EL (cell line): ENCODE data around the gene MEDAG.

Experiments
- DNase-seq: peaks from one replicate; pipeline ENCODE4 v3.0.0-alpha.2; 2016

The MEDAG gene

GRCh38 chr13:30966101-30966500, 60.0 kb downstream of the MEDAG start:
- DNase-seq: no peak

GRCh38 chr13:30968846-30969245, 62.8 kb downstream of the MEDAG start:
- DNase-seq: no peak

GRCh38 chr13:30971575-30971974, 65.5 kb downstream of the MEDAG start:
- no peak for DNase-seq

GRCh38 chr13:30972888-30973377, 66.9 kb downstream of the MEDAG start:
- no peak for DNase-seq

GRCh38 chr13:30974350-30974749, 68.3 kb downstream of the MEDAG start:
- DNase-seq: no peak
